B cell (primary cell): Measurements from ENCODE around the gene NCOA1.

Source experiments
- CTCF ChIP-seq: fragments of 200-600 bp; IDR thresholded peaks from one replicate; pipeline ENCODE4 v1.8.0; 2022; ENCODE audit warnings: antibody characterized with exemption, mild to moderate bottlenecking
- EZH2 ChIP-seq: IDR thresholded peaks from 2 replicates; pipeline ENCODE4 v1.6.1; 2012; ENCODE audit warnings: borderline replicate concordance, low read depth, mild to moderate bottlenecking, moderate library complexity, low read length; ENCODE audit not compliant: insufficient read depth, poor library complexity, severe bottlenecking

- TF ChIP-seq CTCF (no peak), EZH2 (no peak)
Observed at GRCh38 chr2:24565537-24565936, 74.5 kb downstream of the NCOA1 start.
